Neutrophil (primary cell): Measurements from ENCODE around the gene SPATA20.

Experiments used
- H3K27ac ChIP-seq: fragments of 200-600 bp; sonication (generic); 2 replicates; pipeline ENCODE4 v1.5.1; 2016; ENCODE audit warnings: mild to moderate bottlenecking, moderate library complexity
- H3K27me3 ChIP-seq: fragments of 200-600 bp; sonication (generic); 2 replicates; pipeline ENCODE4 v1.6.0; 2016; ENCODE audit warnings: mild to moderate bottlenecking
- H3K36me3 ChIP-seq: fragments of 200-600 bp; sonication (generic); 2 replicates; pipeline ENCODE4 v1.5.1; 2017
- H3K4me1 ChIP-seq, 2 experiments: fragments of 200-600 bp in 1 of 2; sonication (generic) in 1 of 2; 1 replicate in 1 of 2; 2 replicates in 1 of 2; pipeline versions ENCODE4 v1.5.1 to v1.6.1; 2013 to 2016; ENCODE audit warnings: low read depth in 1 of 2, low read length in 1 of 2, mild to moderate bottlenecking in 1 of 2, moderate library complexity in 1 of 2; ENCODE audit not compliant: control insufficient read depth in 1 of 2, insufficient read depth in 1 of 2
- H3K4me3 ChIP-seq, 2 experiments: fragments of 200-600 bp in 1 of 2; sonication (generic) in 1 of 2; 1 replicate in 1 of 2; 2 replicates in 1 of 2; pipeline ENCODE4 v1.5.1; 2013 to 2016; ENCODE audit warnings: low read depth in 1 of 2, low read length in 1 of 2, mild to moderate bottlenecking in 1 of 2, moderate library complexity in 1 of 2
- H3K9me3 ChIP-seq: fragments of 200-600 bp; sonication (generic); 2 replicates; pipeline ENCODE4 v1.5.1; 2016
- CTCF ChIP-seq: fragments of 200-600 bp; sonication (generic); IDR thresholded peaks from 2 replicates; pipeline ENCODE4 v1.5.1; 2016; ENCODE audit warnings: antibody characterized with exemption

SPATA20 gene

GRCh38 chr17:50589095-50589705, 42.2 kb downstream of the SPATA20 start:
- no peak overlapping the region for H3K27ac ChIP-seq
- no peaks in the 10 kb centered on the region for H3K36me3 ChIP-seq
- H3K4me3 ChIP-seq: no peak overlapping the region
- no peaks in the 10 kb centered on the region for H3K9me3 ChIP-seq
- H3K27me3 ChIP-seq: peaks cover 8% of the 10 kb centered on the region
- no peaks in the 10 kb centered on the region for H3K4me1 ChIP-seq
- TF ChIP-seq CTCF: no peak

- TF ChIP-seq CTCF: no peak
- Histone ChIP-seq H3K27ac (no peak overlapping the region), H3K9me3 (no peaks in the 10 kb centered on the region), H3K4me1 (no peaks in the 10 kb centered on the region), H3K4me3 (no peak overlapping the region), H3K36me3 (no peaks in the 10 kb centered on the region), H3K27me3 (peaks cover 16% of the 10 kb centered on the region)
Measured at GRCh38 chr17:50590946-50591737, 44.2 kb downstream of the SPATA20 start.

- no peaks in the 10 kb centered on the region for H3K36me3 ChIP-seq
- no peak overlapping the region for H3K27ac ChIP-seq
- TF ChIP-seq CTCF: no peak
- no peaks in the 10 kb centered on the region for H3K4me1 ChIP-seq
- peaks cover 16% of the 10 kb centered on the region for H3K27me3 ChIP-seq
- H3K9me3 ChIP-seq: no peaks in the 10 kb centered on the region
- H3K4me3 ChIP-seq: no peak overlapping the region
Measured at GRCh38 chr17:50593321-50593720, 46.3 kb downstream of the SPATA20 start.

GRCh38 chr17:50594128-50594823, 47.3 kb downstream of the SPATA20 start:
- no peaks in the 10 kb centered on the region for H3K36me3 ChIP-seq
- peaks cover 16% of the 10 kb centered on the region for H3K27me3 ChIP-seq
- no peaks in the 10 kb centered on the region for H3K9me3 ChIP-seq
- H3K4me1 ChIP-seq: no peaks in the 10 kb centered on the region
- no peak overlapping the region for H3K4me3 ChIP-seq
- no peak for TF ChIP-seq CTCF
- no peak overlapping the region for H3K27ac ChIP-seq

GRCh38 chr17:50594892-50595291, 47.9 kb downstream of the SPATA20 start:
- no peak for TF ChIP-seq CTCF
- H3K27ac ChIP-seq: no peak overlapping the region
- H3K27me3 ChIP-seq: peaks cover 16% of the 10 kb centered on the region
- no peak overlapping the region for H3K4me3 ChIP-seq
- H3K36me3 ChIP-seq: no peaks in the 10 kb centered on the region
- H3K4me1 ChIP-seq: no peaks in the 10 kb centered on the region
- no peaks in the 10 kb centered on the region for H3K9me3 ChIP-seq
